Spleen (tissue), 7 donors: ENCODE results near the gene BCO2.

Experiments used
- CTCF ChIP-seq, 11 experiments: fragments of 200-600 bp in 7 of 11; fragments of 450-650 bp in 4 of 11; sonication (generic) in 4 of 11; IDR thresholded peaks in 8 of 11; conservative IDR thresholded peaks in 3 of 11; 1 replicate in 7 of 11; 2 replicates in 4 of 11; pipeline versions ENCODE4 v1.4.0 to v1.8.0; 2016 to 2021; ENCODE audit warnings: antibody characterized with exemption in 11 of 11, inconsistent platforms in 4 of 11, mild to moderate bottlenecking in 1 of 11
- POLR2A ChIP-seq, 3 donors: fragments of 450-650 bp; IDR thresholded peaks; one replicate each; pipeline ENCODE4 v1.5.1; 2017; ENCODE audit warnings: antibody characterized with exemption in 3 of 3, mild to moderate bottlenecking in 1 of 3
- POLR2AphosphoS5 ChIP-seq, 3 donors: sonication (generic); formaldehyde crosslinking; IDR thresholded peaks; one replicate each; pipeline ENCODE4 v1.5.1; 2017; ENCODE audit warnings: antibody characterized with exemption in 3 of 3
- donor health status: DM: no; HTN: no; CAD: no; lungs with moderate emphysema.
- donor health status: DM: no; HTN: no; CAD: no.
- donor health status: DM: no; HTN: no; CAD: no.

GRCh38 chr11:112186304-112186703 is 11.0 kb downstream of the BCO2 start:
- TF ChIP-seq CTCF (IDR thresholded peaks at IDR 0.05 in 8 of 11, conservative IDR thresholded peaks at IDR 0.05 in 3 of 11) (no peak), POLR2AphosphoS5 (IDR thresholded peaks at IDR 0.05) (no peak), POLR2A (IDR thresholded peaks at IDR 0.05) (no peak)
